ENCODE results near the gene DMTF1. TPM values are rescaled to one million over a fixed set of nuclear protein-coding genes. Genes with fewer than 3 reads are reported as not detected.
"Not testable (repeated sequence)": the region's sequence is repeated elsewhere in the genome, so short reads cannot be mapped to it uniquely, and the experiment has no call there.

Gene DMTF1
- total RNA-seq, 1 donor from 2014 or later, result 113 TPM

DNA sequence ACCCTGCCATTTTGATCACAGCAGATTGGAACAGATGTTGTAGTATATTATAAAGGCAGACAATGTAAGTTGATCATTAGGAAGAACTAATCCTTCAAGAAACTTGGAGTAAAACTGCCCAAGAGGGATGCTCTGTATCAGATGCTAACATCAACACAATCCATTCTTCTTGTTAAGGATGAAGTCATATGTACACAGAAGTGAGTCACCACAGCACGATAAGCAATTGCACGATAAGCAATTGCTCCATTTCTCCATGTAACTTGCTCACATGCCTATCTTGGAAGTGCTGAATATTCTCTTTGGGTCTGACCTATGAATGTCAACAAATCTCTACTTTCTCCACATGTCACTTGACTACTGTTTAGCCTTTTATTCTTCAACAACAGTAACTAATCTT is 41.5 kb upstream of the DMTF1 start:
- TF ChIP-seq, protein P1, sequence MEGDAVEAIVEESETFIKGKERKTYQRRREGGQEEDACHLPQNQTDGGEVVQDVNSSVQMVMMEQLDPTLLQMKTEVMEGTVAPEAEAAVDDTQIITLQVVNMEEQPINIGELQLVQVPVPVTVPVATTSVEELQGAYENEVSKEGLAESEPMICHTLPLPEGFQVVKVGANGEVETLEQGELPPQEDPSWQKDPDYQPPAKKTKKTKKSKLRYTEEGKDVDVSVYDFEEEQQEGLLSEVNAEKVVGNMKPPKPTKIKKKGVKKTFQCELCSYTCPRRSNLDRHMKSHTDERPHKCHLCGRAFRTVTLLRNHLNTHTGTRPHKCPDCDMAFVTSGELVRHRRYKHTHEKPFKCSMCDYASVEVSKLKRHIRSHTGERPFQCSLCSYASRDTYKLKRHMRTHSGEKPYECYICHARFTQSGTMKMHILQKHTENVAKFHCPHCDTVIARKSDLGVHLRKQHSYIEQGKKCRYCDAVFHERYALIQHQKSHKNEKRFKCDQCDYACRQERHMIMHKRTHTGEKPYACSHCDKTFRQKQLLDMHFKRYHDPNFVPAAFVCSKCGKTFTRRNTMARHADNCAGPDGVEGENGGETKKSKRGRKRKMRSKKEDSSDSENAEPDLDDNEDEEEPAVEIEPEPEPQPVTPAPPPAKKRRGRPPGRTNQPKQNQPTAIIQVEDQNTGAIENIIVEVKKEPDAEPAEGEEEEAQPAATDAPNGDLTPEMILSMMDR (conservative IDR thresholded peaks at IDR 0.05), result no peak
- H3K36me3 Mint-ChIP-seq (ENCODE audit: low read depth), result peaks cover 3% of the 10 kb centered on the region
- DNase-seq (ENCODE audit: low read depth, low spot score), result no peak
- peaks cover 11% of the 10 kb centered on the region for H3K9me3 Mint-ChIP-seq
- H3K27ac Mint-ChIP-seq (ENCODE audit: unreplicated experiment), result no peak overlapping the region
- no peak overlapping the region for H3K4me3 Mint-ChIP-seq
- H3K4me1 Mint-ChIP-seq, result no peaks in the 10 kb centered on the region
- no peaks in the 10 kb centered on the region for H3K27me3 Mint-ChIP-seq (ENCODE audit: low read depth)

DNA sequence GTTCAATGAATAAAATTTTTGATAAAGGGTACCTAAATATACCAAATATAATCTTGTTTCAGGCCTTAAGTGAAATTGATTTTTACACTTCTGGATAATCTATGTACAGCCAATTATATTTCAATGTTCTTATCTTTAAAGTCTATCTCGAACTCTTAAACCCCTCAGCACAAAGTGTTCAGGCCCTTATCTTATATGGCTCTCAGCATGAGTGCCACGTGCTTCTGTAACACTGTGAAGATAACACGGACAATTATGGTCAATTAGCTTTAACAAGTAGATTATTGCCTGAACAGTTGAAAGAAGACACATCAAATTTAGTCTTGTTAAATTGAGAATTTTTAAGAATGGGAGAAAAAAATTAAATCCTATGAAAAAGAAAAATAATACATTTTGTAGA is 40.4 kb upstream of the DMTF1 start:
- H3K4me3 Mint-ChIP-seq, result no peak overlapping the region
- no peaks in the 10 kb centered on the region for H3K27me3 Mint-ChIP-seq (ENCODE audit: low read depth)

DNA sequence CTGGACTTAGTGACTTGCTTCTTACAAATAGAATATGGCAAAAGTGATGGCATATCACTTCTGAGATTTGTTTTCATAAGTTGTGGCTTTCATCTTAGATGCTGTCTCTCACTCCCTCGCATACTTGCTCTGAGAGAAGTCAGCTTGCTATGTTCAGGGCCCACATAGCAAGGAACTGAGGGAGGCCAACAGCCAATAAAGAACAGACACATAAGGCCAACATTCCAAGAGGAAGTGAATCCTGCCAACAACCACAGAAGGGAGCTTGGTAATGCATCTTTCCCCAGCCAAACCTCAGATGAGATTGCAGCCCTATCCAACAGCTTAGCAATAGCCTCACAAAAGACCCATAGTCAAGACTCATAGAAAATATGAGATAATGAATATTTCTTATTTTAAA is 39.2 kb upstream of the DMTF1 start:
- DNase-seq (ENCODE audit: low read depth, low spot score), result no peak
- no peak overlapping the region for H3K4me3 Mint-ChIP-seq
- H3K9me3 Mint-ChIP-seq, result peaks cover 11% of the 10 kb centered on the region
- no peak overlapping the region for H3K27ac Mint-ChIP-seq (ENCODE audit: unreplicated experiment)
- peaks cover 3% of the 10 kb centered on the region for H3K36me3 Mint-ChIP-seq (ENCODE audit: low read depth)
- no peaks in the 10 kb centered on the region for H3K27me3 Mint-ChIP-seq (ENCODE audit: low read depth)
- H3K4me1 Mint-ChIP-seq, result no peaks in the 10 kb centered on the region
- TF ChIP-seq, protein P1 (conservative IDR thresholded peaks at IDR 0.05), result no peak

More for the DNA sequence above, 40.4 kb upstream of the DMTF1 start:
- Mint-ChIP-seq H3K27ac (ENCODE audit: unreplicated experiment) (no peak overlapping the region), H3K36me3 (ENCODE audit: low read depth) (peaks cover 3% of the 10 kb centered on the region), H3K9me3 (peaks cover 11% of the 10 kb centered on the region), H3K4me1 (no peaks in the 10 kb centered on the region)
- TF ChIP-seq, protein P1 (conservative IDR thresholded peaks at IDR 0.05), result no peak
- DNase-seq (ENCODE audit: low read depth, low spot score), result no peak

- DNase-seq (ENCODE audit: low read depth, low spot score); H3K27ac Mint-ChIP-seq (ENCODE audit: unreplicated experiment); H3K27me3 Mint-ChIP-seq (ENCODE audit: low read depth); H3K36me3 Mint-ChIP-seq (ENCODE audit: low read depth); H3K4me1 Mint-ChIP-seq; H3K4me3 Mint-ChIP-seq: not testable (repeated sequence)
- peaks cover 11% of the 10 kb centered on the region for H3K9me3 Mint-ChIP-seq
Observed at GRCh38 chr7:87113904-87114303, 38.3 kb upstream of the DMTF1 start.

- H3K9me3 Mint-ChIP-seq, result peaks cover 11% of the 10 kb centered on the region
- not testable (repeated sequence) for H3K4me3 Mint-ChIP-seq; DNase-seq (ENCODE audit: low read depth, low spot score); H3K36me3 Mint-ChIP-seq (ENCODE audit: low read depth); H3K27ac Mint-ChIP-seq (ENCODE audit: unreplicated experiment); H3K4me1 Mint-ChIP-seq; H3K27me3 Mint-ChIP-seq (ENCODE audit: low read depth)
Observed at GRCh38 chr7:87115772-87116171, 36.5 kb upstream of the DMTF1 start.

DNA sequence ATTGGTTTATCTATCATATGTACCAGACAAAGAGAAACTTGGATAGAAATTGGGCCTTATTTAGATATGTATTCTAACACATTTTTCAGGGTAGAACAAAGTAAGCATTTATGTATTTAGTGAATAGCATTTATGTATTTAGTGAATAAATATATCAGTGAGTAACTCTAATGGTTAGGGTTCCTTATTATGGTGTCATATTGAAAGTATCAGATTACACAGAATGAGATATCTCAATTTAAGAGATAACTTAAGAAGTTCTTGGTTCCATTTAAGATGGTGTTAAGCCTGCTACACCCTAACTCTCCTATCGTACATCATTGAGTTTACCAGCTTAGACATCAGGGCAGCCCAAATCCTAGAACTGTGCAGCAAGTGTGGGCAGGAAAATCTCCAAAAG is 35.9 kb upstream of the DMTF1 start:
- H3K4me1 Mint-ChIP-seq, result no peaks in the 10 kb centered on the region
- TF ChIP-seq, protein P1 (conservative IDR thresholded peaks at IDR 0.05), result no peak
- H3K27ac Mint-ChIP-seq (ENCODE audit: unreplicated experiment), result no peak overlapping the region
- H3K36me3 Mint-ChIP-seq (ENCODE audit: low read depth), result peaks cover 3% of the 10 kb centered on the region
- DNase-seq (ENCODE audit: low read depth, low spot score), result no peak
- H3K4me3 Mint-ChIP-seq, result no peak overlapping the region
- no peaks in the 10 kb centered on the region for H3K27me3 Mint-ChIP-seq (ENCODE audit: low read depth)
- peaks cover 11% of the 10 kb centered on the region for H3K9me3 Mint-ChIP-seq

- Mint-ChIP-seq H3K36me3 (ENCODE audit: low read depth) (no peaks in the 10 kb centered on the region), H3K27ac (ENCODE audit: unreplicated experiment) (no peak overlapping the region)
Observed at GRCh38 chr7:87119581-87119980, 32.7 kb upstream of the DMTF1 start.

More at GRCh38 chr7:87119581-87119980, 32.7 kb upstream of the DMTF1 start:
- Mint-ChIP-seq H3K27me3 (ENCODE audit: low read depth) (no peaks in the 10 kb centered on the region), H3K4me1 (no peaks in the 10 kb centered on the region), H3K4me3 (no peak overlapping the region), H3K9me3 (no peaks in the 10 kb centered on the region)
- DNase-seq (ENCODE audit: low read depth, low spot score), result no peak
- TF ChIP-seq, protein P1 (conservative IDR thresholded peaks at IDR 0.05), result no peak

All from neural crest cell (in vitro differentiated cells).